ENCODE measurements around the gene TMEM87B.

GRCh38 chr2:112149866-112150435, 94.9 kb downstream of the TMEM87B start:
- TF ChIP-seq CTCF (IDR thresholded peaks at IDR 0.05) (no peak), POLR2A (IDR thresholded peaks at IDR 0.05) (no peak), EP300 (IDR thresholded peaks at IDR 0.05; ENCODE audit: low read depth) (no peak), POLR2AphosphoS5 (IDR thresholded peaks at IDR 0.05) (no peak)

Measured in transverse colon (tissue), 4 donors.